Globus pallidus (tissue), 1 donor: ENCODE measurements around the gene APCDD1L.
"Not testable (repeated sequence)": the region's sequence is repeated elsewhere in the genome, so short reads cannot be mapped to it uniquely, and the experiment has no call there.

Experiments used
- DNase-seq: peaks from one replicate; pipeline ENCODE4 v3.0.0-alpha.2; 2015; ENCODE audit warnings: low spot score

APCDD1L gene

GRCh38 chr20:58440021-58440767 lies 75.0 kb downstream of the APCDD1L start:
- no peak for DNase-seq

GRCh38 chr20:58438970-58439808 lies 76.0 kb downstream of the APCDD1L start:
- DNase-seq = no peak

- no peak for DNase-seq
Measured at GRCh38 chr20:58436868-58437645, 78.1 kb downstream of the APCDD1L start.

GRCh38 chr20:58435237-58435636 lies 80.0 kb downstream of the APCDD1L start:
- no peak for DNase-seq

GRCh38 chr20:58434326-58434725 lies 80.9 kb downstream of the APCDD1L start:
- DNase-seq = no peak

GRCh38 chr20:58433759-58434158 lies 81.4 kb downstream of the APCDD1L start:
- DNase-seq = no peak

GRCh38 chr20:58433029-58433647 lies 82.1 kb downstream of the APCDD1L start:
- no peak for DNase-seq

- no peak for DNase-seq
Measured at GRCh38 chr20:58432186-58432954, 82.8 kb downstream of the APCDD1L start.

GRCh38 chr20:58431134-58431533 lies 84.1 kb downstream of the APCDD1L start:
- DNase-seq = no peak

GRCh38 chr20:58429303-58429702 lies 85.9 kb downstream of the APCDD1L start:
- no peak for DNase-seq

- DNase-seq = no peak
Measured at GRCh38 chr20:58428364-58428763, 86.8 kb downstream of the APCDD1L start.

GRCh38 chr20:58427571-58427970 lies 87.6 kb downstream of the APCDD1L start:
- DNase-seq = not testable (repeated sequence)

- no peak for DNase-seq
Measured at GRCh38 chr20:58424218-58424969, 90.8 kb downstream of the APCDD1L start.

- DNase-seq = no peak
Measured at GRCh38 chr20:58421497-58421850, 93.7 kb downstream of the APCDD1L start.

- no peak for DNase-seq
Measured at GRCh38 chr20:58420798-58421496, 94.3 kb downstream of the APCDD1L start.

- DNase-seq = no peak
Measured at GRCh38 chr20:58418949-58419748, 96.0 kb downstream of the APCDD1L start.

- DNase-seq = no peak
Measured at GRCh38 chr20:58417438-58417837, 97.8 kb downstream of the APCDD1L start.

GRCh38 chr20:58416835-58417234 lies 98.4 kb downstream of the APCDD1L start:
- DNase-seq = no peak

GRCh38 chr20:58416057-58416456 lies 99.1 kb downstream of the APCDD1L start:
- DNase-seq = no peak
